NB4 (cell line): Measurements from ENCODE around the gene TERT.

Source experiments
- MAX ChIP-seq: IDR thresholded peaks from 2 replicates; pipeline ENCODE4 v1.6.1; 2011; ENCODE audit warnings: low read depth, low read length
- TF ChIP-seq, protein P1 (sequence below): IDR thresholded peaks from one replicate; pipeline ENCODE4 v1.5.1; 2012; ENCODE audit warnings: low read depth, low read length

DNA sequence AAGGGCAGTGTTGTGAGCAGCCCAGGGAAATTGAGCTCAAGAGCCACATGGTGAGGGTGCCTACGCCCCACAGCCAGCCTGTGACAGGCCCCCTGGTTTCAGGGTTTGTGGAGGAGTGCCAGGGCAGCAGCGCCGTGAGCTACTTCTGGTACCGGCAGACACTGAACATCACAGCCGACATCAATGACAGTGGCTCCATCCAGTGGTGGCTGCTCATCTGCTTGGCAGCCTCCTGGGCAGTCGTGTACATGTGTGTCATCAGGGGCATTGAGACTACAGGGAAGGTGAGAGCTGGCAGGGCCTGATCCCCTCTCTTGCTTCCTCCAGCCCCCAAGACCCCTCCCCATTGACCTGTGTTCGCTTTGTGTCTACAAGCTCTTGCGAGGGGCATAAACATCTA lies 59.5 kb downstream of the TERT start:
- TF ChIP-seq, protein P1, sequence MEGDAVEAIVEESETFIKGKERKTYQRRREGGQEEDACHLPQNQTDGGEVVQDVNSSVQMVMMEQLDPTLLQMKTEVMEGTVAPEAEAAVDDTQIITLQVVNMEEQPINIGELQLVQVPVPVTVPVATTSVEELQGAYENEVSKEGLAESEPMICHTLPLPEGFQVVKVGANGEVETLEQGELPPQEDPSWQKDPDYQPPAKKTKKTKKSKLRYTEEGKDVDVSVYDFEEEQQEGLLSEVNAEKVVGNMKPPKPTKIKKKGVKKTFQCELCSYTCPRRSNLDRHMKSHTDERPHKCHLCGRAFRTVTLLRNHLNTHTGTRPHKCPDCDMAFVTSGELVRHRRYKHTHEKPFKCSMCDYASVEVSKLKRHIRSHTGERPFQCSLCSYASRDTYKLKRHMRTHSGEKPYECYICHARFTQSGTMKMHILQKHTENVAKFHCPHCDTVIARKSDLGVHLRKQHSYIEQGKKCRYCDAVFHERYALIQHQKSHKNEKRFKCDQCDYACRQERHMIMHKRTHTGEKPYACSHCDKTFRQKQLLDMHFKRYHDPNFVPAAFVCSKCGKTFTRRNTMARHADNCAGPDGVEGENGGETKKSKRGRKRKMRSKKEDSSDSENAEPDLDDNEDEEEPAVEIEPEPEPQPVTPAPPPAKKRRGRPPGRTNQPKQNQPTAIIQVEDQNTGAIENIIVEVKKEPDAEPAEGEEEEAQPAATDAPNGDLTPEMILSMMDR = no peak
- no peak for TF ChIP-seq MAX
